ENCODE measurements around the gene INHA.

The INHA gene

DNA sequence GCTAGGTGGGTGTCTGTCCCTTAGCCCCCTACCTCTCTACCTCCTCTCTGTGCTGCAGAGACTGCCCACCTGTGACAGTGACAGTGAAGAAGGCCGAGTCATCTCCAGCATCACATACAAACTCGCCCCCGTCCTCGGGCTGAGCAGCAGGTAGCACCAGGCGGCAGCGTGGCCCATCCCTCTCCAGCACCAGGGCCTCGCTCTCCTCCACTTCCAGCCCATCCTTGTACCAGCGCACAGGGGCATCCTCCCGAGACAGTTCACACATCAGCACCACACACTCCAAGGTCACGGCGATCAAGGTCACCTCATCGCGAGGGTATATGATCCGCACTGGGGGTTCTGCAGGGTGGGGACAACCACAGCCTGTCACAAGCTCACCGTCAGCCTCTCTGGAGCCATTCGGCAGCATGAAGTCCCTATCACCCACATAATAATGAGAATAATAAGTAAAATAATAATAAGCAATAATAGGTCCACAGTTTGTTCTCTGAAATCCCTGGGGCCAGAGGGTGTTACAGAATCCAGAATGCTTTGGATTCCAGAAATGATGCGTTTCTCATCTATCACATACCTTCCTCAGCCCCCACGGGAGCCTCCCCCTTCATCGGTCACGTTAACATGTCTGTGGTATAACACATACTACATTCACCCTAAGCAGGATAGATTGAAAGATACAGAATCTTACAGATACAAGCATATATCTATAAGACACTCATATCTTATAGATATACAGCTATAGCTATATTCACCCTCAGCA is 12.8 kb upstream of the INHA start:
- no peak for DNase-seq (ENCODE audit: low read depth in 2 of 2)

DNA sequence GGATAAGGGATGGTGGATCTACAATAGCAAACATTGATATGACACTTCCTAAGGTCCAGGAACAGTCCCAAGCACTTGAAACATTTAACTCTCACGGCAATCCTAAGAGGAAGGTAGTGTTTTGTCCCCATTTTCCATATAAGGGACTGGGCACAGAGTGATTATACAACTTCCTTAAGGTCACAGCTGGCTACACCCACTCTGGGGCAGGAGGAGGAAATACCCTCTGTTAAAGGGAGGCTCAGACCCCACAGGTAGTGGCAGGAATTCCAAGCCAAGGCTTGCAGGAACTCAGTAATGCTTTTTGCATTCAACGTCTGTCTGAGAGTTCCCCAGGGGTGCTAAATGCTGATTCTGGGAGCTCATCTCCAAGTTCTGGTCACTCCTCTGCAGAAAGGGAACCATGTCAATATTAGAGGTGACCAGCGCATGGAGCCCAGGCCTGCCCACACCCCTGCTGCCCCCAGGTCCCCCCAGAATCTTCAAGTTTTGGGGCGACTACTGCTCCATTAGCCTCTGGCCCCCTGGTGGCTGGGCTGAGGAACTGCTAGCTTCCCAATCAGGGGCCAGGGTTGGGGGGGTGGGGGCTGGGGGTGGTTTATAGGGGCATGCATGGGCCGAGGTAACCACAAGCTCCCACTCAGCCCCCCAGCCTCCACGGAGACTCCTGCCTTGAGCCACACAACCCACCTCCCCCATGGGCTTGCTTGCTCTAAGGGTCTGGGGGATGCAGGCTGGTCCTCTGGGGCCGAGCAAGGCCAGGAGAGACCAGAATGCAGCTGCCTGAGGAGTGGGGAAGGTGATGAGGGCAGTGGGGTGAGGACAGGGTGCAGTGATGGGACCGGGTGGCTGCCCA is 11.8 kb upstream of the INHA start:
- DNase-seq (ENCODE audit: low read depth in 2 of 2) = no peak

DNA sequence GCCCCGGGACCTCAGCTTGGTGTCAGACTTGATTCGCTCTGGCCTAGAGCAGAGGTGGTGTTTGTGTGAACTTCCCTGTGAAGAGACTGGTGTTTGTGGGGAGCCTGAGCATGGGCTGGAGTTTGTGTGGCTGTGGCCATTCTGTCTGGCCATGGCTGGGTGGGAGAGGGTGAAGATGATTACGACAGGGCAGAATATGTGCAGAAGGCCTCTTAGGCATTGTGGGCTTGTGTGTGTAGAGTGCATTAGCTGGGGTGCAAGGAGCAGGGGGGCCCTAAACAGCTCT is 11.3 kb upstream of the INHA start:
- DNase-seq (ENCODE audit: low read depth in 2 of 2) = no peak

DNA sequence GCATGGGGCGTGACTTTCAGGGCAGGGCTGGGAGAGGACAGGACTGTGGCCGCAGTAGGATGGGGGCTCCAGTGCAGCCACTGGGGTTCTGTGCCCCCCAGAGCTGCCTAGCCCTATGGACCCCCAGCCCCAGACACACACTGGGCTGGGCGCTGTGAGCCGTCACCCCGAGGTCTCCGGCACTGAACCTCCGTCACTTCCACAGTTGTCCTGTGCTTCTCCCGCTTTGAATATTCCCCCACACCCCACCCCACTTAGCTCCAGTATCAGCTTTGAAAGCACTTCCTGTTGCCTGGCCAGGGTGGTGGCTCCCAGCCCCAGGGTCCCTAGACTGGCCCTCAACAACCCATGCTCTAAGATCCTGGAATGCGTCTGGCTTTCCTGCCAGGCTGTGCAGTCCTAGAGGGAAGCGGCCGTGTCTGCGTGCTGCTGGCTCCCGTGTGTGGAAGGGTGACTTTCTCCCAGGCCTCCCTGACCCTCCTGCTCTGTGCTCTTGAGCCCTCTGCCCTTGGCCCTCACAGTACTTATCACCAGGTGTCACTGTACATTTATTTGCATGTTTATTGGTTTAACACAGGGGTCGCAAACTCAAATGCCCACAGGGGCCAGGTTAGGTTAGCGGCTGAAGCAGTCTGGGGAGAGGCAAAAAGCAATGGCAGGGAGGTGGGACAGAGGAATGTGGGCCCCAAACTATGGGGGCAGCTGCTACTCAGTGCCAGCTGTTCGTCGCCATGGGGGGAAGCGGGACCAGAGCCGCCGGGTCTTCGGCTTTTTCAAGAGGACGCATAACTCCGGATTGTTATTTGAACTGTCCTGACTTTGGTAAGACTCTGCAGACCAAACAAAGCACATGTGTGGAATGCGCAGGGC is 10.7 kb upstream of the INHA start:
- no peak for DNase-seq (ENCODE audit: low read depth in 2 of 2)

DNA sequence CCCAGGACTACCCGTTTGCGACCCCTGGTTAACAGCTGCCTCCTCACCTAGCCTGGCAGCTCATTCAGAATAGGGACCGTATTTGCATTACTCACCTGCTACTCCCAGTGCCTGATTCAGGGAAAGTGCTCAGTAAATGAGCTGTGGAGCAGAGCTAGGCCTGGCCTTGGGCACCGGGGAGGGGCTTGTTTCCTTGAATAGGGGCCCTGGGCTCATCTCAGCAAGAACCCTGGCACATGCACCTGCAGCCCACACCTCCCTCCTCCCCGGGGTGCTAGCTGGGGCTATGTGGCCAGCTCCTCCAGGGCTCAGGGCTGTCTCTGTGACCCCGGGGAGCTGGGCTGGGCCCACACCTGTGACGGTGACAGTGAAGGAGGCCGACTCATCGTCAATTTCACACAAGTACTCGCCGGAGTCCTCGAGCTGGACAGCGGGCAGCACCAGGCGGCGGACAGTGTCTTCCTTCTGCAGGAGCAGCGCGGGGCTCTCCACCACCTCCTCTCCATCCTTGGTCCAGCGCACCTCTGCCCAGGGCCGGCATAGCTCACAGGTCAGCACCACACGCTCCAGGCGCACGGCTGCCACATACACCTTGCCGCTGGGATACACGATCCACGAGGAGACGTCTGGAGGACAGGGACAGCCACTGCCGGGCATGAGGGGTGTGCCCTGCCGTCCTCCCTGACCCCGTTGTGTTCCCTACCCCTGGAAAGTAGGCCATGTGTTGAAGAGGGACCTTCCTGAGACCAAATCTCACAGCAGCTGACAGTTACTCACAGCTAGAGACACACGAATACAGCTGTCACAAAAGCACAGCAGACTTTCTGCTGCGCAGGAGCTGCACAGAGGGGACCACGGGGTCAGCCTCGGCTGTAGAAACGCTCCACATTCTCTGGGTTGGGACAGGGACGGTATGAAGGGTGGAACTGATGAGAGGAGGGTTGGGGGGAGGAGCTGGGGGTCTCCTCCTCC is 9.8 kb upstream of the INHA start:
- DNase-seq (ENCODE audit: low read depth in 2 of 2) = no peak

DNA sequence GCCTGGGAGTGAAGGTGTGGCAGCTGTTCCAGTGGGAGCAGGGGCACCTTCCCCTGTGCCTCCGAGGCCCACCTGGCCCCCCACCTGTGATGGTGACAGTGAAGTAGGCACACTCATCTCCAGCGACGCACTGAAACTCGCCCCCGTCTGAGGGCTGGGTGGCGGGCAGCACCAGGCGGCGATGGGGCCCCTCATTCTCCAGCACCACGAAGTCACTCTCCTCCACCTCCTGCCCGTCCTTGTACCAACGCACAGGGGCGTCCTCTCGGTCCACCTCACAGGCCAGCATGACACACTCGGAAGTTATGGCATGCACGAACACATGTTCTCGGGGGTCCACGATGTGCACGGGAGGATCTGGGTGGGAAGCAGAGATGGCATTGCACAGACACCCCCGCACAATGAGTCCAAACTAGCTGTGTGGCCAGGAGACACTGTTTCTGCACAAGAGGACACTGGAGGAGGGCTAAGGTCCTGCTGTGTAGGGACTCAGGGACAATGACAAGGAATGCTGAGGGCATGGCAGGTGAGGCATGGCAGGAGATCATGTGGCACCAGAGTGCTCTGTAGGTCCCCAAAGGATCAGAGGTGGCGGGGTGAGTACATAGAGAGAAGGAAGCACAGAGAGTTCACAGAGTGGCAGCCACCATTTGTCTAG is 8.7 kb upstream of the INHA start:
- DNase-seq (ENCODE audit: low read depth in 2 of 2) = no peak

DNA sequence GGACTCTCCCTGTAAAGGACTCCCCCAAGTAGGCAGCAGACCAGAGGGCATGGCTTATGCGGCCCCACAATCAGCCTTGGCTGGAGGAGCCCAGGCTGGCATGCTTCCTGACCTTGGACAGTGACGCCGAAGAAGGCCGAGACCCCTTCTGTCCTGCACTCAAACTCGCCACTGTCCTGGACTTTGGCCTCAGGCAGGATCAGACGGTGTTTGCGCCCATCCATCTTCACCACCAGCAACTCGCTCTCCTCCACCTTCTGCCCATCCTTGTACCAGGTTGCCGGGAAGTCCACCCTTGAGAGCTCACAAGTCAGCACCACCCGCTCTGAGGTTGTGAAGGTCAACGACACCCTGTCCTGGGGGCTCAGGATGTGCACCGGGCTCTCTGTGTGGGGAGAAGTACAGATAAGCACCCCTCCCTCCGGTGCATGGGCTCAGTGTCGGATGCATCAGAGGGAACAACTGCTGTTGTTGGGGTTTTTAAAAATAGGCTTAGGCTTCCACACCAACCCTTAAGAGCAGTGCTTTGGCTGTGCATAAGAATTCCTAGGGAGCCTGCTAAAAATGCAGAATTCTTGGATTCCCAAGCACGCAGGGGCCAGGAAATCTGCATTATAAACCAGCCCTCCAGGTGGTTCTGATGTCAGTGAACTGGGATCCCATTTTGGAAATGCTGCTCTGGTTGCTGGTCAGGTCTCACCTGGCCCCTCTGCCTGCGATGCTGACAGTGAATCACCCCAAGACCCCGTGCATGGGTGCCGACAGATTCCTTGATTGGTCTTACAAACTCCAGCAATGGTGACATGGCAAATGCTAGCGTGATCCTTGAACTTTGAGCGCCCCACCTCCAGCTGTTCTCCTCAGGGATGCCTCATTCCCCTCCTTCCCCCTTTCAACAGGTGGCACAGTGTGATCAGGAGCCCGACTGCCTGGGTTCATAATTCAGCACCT is 6.7 kb upstream of the INHA start:
- no peak for DNase-seq (ENCODE audit: low read depth in 2 of 2)

DNA sequence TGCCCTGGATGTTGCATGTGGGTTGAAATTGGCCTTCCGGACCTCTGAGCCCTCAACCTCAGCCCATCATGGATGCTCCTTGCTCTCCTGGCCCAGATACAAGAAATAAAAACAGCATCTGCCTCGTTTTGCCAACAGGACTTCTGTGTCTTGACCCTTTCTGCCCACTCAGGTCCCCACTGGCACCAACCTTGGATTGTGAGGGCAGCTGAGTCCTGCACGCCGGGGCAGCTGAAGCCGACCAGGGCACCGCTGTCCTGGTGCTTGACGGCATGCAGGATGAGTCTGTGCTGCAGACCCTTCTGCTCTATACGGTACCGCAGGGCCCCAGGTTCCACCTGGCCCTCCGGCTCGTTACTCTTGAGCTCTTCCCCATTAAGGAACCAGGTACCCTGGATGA is 5.5 kb upstream of the INHA start:
- no peak for DNase-seq (ENCODE audit: low read depth in 2 of 2)

DNA sequence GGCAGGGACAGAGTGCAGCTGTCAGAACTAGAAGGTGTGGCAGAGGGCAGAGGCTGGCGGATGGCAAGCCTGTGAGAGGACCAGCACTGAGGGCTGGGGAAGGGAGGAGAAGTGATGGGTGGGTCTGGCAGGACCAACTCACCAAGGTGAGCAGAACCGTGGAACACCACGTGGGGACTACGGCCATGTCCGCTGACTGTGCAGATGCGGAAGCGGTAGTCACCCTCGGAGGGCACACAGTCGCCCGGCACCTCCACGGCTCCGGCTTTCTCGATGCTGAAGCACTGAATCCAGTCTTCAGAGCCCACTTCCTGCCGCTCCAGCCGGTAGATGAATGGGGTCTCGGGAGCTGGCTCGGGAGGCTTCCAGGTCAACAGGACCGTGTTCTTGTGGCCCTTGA is 5.0 kb upstream of the INHA start:
- DNase-seq (ENCODE audit: low read depth in 2 of 2) = no peak

DNA sequence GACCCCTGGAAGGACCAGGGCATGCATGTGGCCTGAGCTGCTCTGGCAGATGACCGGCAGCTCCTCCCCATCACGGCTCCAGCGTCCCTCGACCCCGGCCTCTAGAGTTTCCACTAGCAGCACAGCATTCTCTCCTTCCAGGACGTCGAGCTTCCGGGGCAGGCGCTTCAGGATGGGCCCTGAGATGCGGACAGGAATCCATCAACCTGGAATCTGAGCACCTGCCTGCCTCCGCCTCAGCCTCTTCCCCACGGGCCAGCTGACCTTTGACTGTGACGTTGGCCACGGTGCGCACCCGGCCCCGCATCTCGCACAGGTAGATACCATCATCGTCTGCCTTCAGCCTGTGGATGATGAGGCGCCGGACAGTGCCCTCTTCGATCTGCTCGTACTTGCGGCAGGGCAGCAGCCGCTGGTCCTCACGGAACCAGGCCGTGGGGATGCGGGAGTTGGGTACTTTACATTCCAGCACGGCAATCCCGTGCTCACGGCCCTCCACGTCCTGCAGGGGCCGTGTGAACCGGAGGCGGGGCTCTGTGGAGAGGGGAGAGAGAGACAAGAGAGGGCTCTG is 4.2 kb upstream of the INHA start:
- DNase-seq (ENCODE audit: low read depth in 2 of 2) = no peak

DNA sequence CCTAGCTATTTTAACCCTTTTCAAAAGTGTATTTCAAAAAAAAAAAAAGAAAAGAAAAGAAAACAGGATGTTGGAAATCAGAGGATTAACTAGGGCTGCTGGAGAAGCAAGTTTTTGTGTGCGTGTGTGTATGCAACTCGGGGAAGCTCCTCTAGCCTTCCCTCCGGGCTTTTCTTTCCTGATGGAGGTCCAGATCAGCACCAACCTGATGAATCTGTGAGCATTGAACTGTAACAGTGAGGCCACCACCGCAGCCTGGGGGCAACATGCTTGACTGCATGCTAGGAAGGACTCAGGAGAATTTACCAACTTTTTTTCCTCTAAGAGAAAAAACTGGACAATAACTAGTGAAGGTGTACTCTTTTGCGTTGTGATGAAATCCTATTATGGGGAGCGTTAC is 3.1 kb upstream of the INHA start:
- no peak for DNase-seq (ENCODE audit: low read depth in 2 of 2)

DNA sequence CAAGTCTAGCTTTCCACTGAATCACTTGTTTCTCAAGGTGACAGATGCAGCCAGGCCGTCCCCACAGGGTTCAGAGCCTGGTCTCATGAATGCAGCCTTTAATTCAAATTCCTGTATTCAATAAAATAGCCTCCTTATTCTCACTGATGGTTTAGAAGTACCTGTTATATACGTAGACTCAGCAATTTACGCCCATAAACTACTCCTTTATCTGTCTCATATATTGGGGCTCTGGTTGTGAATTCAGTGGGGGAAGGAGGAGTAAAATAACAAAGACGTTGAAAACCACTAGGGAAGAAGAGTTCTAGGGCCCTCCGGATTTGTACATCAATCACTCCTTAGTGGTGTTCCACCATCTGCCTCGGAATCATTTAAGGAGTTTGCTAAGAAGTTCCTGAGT is 2.5 kb upstream of the INHA start:
- DNase-seq (ENCODE audit: low read depth in 2 of 2) = no peak

DNA sequence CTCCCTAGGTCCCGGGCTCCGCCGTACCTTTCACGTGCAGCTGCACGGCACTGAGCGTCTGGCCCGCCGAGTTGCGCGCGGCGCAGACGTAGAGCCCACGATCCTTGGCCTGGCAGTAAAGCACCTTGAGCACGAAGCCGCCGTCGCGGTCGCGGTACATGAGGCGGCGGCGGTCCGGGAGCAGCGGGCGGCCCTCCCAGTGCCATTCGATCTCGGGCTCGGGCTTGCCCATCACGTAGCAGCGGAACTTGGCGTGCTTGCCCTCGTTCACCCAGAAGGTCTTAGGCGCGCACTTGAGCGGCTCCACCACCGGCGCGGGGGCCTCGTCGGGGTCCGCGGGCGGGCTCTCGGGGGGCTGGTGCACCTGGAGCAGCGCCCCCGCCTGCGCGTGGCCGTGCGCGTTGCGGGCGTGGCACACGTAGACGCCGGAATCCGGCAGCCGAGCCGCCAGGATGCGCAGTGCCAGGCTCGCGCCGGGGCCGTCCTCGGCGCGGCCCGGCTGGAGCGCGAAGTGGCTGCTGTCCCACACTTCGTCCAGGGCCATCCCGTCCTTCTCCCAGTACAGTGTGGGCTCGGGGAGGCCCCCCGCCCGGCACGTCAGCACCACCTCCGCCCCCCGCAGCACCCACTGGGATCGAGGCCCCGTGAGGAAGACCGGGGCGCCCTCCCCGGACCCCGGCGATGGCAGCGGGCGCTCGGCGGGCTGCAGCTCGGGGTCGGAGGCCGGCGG is 1.8 kb upstream of the INHA start:
- no peak for DNase-seq (ENCODE audit: low read depth in 2 of 2)

DNA sequence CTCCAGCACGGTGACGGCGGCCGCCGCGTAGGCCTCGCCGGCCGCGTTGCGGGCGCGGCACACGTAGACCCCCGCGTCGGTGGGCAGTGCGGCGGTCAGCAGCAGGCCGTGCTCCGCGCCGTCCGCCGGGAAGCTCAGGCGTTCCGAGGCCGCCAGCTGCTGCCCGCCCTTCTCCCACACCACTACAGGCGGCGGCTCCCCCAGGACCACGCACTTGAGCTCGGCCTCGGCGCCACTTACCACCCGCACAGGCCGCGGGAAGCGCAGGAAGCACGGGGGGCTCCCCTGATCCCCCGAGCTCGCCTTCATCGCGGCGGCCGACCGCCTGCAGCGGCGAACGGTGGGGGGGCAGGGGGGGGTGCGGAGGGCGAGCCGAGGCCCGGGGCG is 1.2 kb upstream of the INHA start:
- no peak for DNase-seq (ENCODE audit: low read depth in 2 of 2)

DNA sequence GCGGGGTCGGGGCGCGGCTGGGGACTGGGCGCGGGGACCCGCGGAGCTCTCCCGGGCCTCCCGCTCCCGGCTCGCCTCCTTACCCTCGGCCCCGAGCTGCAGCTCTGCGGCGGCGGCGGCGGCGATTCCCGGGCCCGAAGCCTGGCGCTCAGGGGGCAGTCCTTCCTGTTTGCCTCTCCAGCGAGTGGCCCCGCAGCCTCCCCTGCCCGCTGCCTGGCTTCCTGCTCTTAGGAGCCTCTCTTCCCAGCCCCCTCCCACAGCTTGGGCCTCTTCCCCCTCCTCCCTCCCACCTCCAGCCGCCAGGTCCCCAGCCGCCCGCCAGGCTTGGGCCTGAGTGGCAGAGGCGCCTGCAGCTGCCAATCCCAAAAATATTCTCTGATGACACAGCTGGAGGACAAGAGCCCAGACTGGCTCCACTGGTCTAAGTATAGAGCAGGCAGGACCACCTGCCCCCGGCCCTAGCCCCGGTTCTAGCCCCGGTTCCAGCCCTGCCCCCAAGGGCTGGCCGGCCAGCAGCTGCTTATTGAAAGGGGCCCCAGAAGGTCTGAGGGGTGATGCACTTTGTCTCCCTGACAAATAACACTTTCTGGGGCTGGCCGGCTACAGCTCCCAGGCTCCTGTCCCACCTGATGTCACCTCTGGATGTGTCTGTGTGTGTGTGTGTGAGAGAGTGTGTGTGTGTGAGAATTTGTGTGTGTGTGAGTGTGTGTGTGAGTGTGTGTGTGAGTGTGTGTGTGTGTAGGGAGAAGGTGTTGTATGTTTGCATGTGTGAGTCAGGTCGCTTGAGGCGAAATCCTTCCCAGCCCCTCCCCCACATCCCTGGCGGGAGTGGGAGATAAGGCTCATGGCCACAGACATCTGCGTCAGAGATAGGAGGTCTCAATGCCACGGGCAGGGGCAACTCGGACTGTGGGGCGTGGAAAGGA is 536 bp upstream of the INHA start, which contains the start of gene OBSL1:
TSS of gene OBSL1 (minus strand) at position 229 of the 926 bp plus-strand sequence. CDS start 307 bp downstream, outside the sequence.
- no peak for DNase-seq (ENCODE audit: low read depth in 2 of 2)

DNA sequence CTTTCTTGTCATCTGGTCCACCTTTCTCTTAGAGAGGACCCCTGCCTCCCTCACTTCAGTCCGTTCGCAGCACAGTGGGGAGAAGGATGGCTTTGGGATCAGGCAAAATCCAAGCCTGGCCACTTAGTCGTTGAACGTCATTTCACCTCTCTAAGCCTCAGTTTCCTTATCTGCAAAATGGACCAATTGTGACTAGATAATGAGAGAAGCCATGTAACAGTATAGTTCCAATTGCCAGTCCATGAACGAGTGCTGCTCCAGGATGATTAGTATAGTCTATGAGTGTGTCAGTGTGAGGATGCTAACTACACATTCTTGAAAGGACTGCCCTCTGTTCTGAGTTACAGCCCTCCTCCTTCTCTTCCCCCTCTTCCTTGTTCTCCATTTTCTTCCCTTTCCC is 1.1 kb downstream of the INHA start:
- DNase-seq (ENCODE audit: low read depth in 2 of 2) = no peak

Data from stimulated activated CD8-positive, alpha-beta memory T cell treated with anti-CD3 and anti-CD28 coated beads, Interleukin-2, amount 100 ng/mL, for 1 hour (primary cell).